ENCODE results near the gene CACTIN.
"Not testable (repeated sequence)": the region's sequence is repeated elsewhere in the genome, so short reads cannot be mapped to it uniquely, and the experiment has no call there.

The CACTIN gene

GRCh38 chr19:3661284-3662238 lies 35.0 kb upstream of the CACTIN start:
- DNase-seq = no peak

GRCh38 chr19:3660493-3661219 lies 34.1 kb upstream of the CACTIN start:
- DNase-seq = no peak

- no peak for DNase-seq
Observed at GRCh38 chr19:3659746-3660112, 33.1 kb upstream of the CACTIN start.

- DNase-seq = no peak
Observed at GRCh38 chr19:3658870-3659745, 32.5 kb upstream of the CACTIN start.

- DNase-seq = no peak
Observed at GRCh38 chr19:3658004-3658869, 31.6 kb upstream of the CACTIN start.

- no peak for DNase-seq
Observed at GRCh38 chr19:3657395-3657769, 30.8 kb upstream of the CACTIN start.

GRCh38 chr19:3656747-3657394 lies 30.3 kb upstream of the CACTIN start:
- DNase-seq = no peak

- no peak for DNase-seq
Observed at GRCh38 chr19:3656073-3656746, 29.6 kb upstream of the CACTIN start.

- DNase-seq = no peak
Observed at GRCh38 chr19:3655402-3656072, 28.9 kb upstream of the CACTIN start.

- DNase-seq = no peak
Observed at GRCh38 chr19:3653865-3654513, 27.4 kb upstream of the CACTIN start.

GRCh38 chr19:3653081-3653795 lies 26.6 kb upstream of the CACTIN start:
- DNase-seq = no peak

- no peak for DNase-seq
Observed at GRCh38 chr19:3652422-3652821, 25.8 kb upstream of the CACTIN start.

- DNase-seq = no peak
Observed at GRCh38 chr19:3651684-3652083, 25.1 kb upstream of the CACTIN start.

GRCh38 chr19:3649888-3650287 lies 23.3 kb upstream of the CACTIN start:
- DNase-seq = no peak

GRCh38 chr19:3648037-3648905 lies 21.7 kb upstream of the CACTIN start:
- no peak for DNase-seq

GRCh38 chr19:3647102-3647501 lies 20.5 kb upstream of the CACTIN start:
- not testable (repeated sequence) for DNase-seq

GRCh38 chr19:3646336-3647092 lies 19.9 kb upstream of the CACTIN start:
- DNase-seq = no peak
